Stimulated activated CD8-positive, alpha-beta memory T cell treated with anti-CD3 and anti-CD28 coated beads, Interleukin-15, amount 100 ng/mL, for 1 hour (primary cell): ENCODE results near the gene HS3ST5.

Source experiments
- DNase-seq: peaks from one replicate; pipeline ENCODE4 v3.0.0-alpha.2; 2020; ENCODE audit warnings: low read depth

HS3ST5 gene

DNA sequence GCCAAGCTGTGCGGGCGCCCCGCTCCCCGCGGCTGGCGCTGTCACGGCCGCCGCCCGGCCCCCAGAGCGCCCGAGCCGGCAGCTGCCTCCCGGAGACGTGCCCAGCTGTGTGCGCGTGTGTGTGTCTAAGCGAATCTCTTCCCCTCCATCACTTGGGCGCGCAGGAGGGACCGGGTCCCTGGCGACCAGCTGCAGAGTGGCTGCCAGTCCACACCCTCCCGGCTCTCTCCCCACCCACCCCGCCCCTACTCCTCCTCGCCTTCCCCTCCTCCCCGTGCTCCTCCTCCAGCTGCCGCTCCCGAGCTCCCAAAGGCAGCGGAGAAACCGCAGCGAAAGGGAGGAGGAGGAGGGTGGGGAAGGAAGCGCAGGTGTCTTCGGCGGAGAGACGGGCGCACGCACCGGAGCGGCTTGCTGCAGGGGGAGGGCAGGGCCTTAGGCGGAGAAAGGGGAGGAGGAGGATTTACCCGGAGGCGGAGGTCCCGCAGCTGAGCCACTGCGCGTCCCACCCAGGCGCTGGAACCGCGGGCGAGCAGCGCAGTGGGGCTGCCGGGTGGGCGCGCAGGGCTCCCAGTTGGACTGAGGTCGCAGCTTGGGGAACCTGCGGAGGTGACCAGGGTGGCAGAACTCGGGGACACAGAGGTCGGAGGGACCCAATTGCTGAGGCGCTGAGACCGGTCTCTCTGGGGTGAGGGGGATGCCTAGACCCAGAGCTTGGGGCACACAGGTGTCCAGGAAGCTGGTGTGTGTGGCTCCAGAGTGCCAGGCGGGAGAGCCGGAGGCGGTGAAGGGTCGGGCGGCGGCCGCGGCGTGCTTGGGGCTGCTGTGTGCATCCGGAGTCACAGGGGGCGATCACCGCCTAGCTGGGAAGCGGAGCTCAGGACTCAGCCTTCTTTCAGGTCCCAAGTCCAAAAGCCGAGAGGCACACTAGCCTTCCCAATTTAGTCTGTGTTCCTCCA is at the start of gene HS3ST5:
HS3ST5 (minus strand) TSS at position 198 of the 956 bp plus-strand sequence. CDS start 280,178 bp downstream, outside the sequence.
- DNase-seq: no peak

DNA sequence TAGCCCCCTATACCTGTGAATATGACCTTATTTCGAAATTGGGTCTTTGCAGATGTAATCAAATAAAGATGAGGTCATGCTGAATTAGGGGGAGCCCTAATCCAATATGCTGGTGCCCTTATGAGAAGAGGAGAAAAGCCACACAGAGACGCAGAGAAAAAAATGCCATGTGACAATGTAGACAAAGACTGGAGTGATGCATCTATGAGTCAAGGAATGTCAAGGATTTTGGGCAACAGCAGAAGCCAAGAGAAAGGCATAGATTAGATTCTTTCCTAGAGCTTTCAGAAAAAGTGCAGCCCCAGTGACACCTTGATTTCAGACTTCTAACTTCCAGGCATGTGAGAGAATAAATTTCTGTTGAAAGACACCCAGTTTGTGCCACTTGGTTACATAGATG is 47.4 kb upstream of the HS3ST5 start:
- DNase-seq: no peak

DNA sequence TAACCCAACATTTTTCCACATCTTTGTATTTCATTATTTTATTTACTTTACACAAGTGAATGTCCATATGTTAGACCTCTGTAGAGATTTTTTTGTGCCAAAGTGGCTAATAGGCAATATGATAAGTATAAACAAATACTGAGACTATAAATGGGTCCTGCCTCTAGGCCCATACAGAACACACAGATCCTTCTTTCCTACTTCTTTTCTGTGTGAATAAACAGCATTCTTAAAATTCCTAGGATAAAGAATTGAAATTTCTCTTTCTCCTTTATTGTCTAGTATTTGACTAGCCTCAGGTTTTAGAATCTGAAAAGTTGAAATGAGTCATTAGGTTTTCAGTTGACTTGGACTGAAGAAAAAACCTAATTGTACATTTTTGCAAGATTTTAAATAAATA is 46.3 kb upstream of the HS3ST5 start:
- DNase-seq: no peak

- DNase-seq: no peak
Measured at GRCh38 chr6:114382406-114382805, 39.6 kb upstream of the HS3ST5 start.

DNA sequence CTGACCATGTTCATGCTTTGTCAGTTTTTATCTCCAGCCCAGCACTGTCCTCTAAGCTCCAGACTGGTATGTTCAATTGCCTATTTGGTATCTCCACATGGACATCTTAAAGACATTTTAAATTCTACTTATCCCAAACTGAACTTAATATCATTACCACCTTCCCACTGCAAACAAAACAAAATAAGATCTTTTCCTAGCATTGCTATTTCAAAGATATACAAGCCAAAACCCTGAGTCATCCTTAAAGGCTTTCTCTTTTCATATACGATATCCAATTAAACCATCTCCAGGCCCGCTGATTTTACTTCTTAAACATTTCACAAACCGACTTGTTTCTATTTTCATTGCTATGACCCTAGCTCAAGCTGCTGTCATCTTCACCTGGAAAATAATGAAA is 35.1 kb upstream of the HS3ST5 start:
- DNase-seq: no peak

- DNase-seq: no peak
Measured at GRCh38 chr6:114376611-114377175, 33.9 kb upstream of the HS3ST5 start.

GRCh38 chr6:114375541-114376192 is 32.8 kb upstream of the HS3ST5 start:
- no peak for DNase-seq

DNA sequence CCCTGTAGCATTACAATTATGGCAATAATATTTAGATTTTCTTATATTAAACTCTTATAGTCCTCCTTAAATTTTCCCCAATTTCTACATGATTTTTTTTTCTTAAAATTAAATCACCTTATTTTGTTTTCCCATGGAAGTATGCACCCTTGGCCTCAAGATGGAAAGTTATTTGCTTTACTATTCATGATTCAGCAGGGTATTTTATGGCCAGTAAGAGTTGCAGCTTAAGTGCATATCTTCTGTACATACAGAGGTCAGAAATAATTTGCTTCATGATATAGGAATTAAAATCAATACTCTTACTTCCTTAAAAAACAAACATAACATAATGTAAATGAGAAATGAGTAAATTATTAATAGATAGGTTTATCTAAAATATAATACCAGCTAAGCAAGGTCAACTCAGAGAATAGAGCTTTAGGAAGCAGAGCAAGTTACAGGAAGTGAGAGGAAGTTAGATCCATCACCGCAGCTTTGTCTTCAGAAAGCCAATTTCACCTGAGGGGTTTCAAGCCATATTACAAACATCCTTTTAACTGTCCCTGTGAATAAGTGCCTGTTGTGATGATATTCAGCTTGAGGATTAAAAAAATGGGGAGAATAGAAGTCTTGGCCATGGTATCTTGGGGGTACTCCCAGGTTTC is 24.6 kb upstream of the HS3ST5 start:
- DNase-seq: no peak

GRCh38 chr6:114366899-114367298 is 24.1 kb upstream of the HS3ST5 start:
- DNase-seq: no peak

DNA sequence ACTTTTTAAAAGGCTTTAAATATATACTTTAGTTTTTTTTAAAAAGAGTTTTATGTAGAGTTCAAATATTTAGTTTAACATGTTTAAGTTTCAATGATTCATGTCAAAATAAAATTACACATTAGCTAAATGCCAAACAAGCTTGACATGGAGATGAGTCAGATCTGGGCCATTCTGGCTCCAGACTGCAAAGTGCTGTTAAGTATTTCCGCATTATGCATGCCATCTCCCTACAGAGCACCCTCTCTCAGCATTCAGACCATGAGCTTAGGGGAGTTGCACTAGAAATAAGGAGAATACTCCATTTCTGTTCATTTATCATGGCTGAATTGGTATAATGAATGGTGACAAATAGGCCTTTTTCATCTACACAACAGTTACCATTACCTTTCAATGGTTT is 21.5 kb upstream of the HS3ST5 start:
- DNase-seq: no peak

DNA sequence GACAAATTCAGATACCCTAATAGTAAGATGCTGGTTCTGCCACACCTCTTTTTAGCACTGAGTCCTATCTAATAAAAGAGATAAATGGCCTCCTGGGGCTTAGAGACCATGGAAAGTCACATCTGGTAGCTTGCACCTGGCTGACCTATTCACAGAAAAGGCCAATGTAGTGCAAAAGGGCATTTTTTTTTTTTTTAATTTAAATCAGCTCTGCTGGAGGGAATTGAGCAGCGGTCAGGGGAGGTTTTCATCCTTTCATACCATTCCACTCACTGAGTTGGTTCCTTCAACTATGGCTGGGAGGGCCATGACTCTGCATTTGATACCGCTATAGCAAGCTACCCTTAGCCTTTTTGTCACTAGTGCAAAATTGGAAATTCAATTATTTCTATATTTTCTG is 20.1 kb upstream of the HS3ST5 start:
- no peak for DNase-seq

- no peak for DNase-seq
Measured at GRCh38 chr6:114362396-114362795, 19.6 kb upstream of the HS3ST5 start.

DNA sequence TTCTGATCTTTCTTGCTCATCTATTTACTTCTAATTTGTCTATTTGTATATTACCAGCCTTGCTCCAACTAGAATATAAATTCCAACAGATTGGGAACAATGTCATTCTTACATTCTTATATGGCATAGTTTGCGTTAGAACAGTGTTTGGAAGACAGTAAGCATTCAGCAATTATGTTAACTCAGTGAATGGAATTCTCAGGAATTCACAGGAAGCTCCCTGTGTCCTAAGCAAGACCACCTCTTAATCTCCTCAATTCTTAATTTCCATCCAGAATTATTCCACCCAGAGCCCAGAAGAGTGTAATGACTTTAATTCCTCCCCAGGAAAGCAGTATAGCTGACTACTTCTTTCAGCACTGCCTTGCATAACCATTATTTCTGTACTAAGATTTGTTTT is 18.2 kb upstream of the HS3ST5 start:
- no peak for DNase-seq

DNA sequence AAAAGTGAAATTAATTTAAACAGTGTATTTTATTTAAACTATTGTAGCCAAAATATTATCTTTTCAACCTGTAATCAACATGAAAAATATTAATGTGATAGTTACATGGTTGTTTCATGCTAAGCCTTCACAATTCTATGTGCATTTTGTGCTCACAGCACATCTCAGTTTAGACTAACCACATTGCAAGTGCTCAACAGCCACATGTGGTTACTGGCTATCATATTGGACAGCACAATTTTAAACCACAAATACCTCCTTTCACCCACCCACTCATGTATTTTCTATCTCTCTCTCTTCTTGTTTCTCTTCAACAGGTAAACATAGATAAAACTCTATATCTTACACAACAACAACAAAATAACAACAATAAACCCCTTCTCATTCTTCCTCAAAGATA is 12.5 kb upstream of the HS3ST5 start:
- DNase-seq: no peak

DNA sequence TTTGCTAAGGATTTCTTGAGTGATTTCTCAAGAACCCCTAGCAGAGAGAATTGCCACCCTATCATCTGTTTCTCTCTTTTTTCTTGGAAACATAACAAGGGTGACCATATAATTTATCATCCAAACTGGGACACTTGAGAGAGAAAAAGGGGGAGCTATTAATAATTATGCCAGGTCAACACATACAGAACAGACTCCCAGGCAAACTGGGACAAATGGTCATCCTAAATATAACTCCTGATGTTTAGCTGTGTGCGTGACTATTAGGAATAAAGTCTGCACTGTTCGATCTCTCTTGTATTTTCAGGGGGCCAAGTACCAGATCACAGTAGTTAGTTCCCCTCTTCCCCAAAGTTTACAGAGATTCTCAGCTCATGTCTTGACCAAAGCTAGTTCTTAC is 11.7 kb upstream of the HS3ST5 start:
- no peak for DNase-seq

- DNase-seq: no peak
Measured at GRCh38 chr6:114346451-114346850, 3.6 kb upstream of the HS3ST5 start.

DNA sequence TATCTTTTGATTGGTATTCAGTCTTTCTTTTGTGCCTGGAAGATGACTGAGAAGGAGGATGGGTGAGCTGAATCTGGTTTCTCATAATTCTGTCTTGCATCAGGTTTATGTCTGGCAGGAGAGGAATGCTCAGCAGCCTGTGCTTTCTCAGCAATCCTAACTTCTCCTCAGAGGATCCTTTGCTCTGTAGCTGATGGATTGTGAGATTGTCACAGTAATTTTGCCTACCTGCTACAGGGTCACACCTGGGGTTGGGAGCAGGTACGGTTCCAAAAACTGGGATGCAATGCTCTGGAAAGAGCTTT is 2.1 kb upstream of the HS3ST5 start:
- no peak for DNase-seq

GRCh38 chr6:114344246-114344970 is 1.6 kb upstream of the HS3ST5 start:
- no peak for DNase-seq

- DNase-seq: no peak
Measured at GRCh38 chr6:114343782-114344144, 940 bp upstream of the HS3ST5 start.

DNA sequence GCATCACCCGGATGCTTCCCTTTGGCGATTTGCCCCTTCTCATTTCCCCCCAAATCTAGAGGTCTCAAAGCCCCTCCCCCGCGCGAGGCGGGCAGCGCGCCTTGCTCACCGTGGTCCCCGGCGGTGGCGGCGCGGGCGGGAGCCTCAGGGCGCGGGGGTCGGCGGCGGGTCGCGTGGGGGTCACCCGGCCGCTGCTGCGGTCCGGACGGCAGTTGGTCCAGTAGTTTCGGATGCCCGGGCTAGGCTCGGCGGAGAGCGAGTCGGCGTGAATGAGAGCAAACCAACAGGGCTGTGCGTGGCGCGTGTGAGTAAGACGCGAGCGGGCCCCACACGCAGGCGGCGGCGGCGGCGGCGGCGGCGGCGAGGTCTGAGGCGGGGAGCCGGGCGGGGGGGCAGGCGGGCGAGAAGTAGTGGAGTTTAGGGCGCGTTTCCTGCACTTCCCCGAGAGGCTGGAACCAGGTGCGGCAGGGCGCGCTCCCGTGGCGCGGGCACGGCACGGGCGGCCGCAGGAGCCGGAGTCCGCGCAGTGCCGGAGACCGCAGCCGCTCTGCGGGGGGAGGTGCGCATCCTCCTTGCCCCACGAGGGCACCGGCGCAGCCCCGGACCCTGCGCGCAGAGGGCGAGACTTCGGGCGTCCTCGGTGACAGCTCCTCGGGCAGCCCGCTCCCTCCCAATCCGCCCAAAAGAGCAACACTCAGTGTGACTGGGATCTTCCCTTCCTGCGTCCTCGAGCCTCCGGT is 567 bp downstream of the HS3ST5 start:
- DNase-seq: no peak

GRCh38 chr6:114339706-114340105 is 3.1 kb downstream of the HS3ST5 start:
- no peak for DNase-seq
